Activated gamma-delta T cell treated with Interleukin-2 at 50 U/mL for 16 hours (primary cell): ENCODE results near the gene TBC1D9.

ENCODE experiments used
- DNase-seq: peaks from one replicate; pipeline ENCODE4 v3.0.0-alpha.2; 2020

The TBC1D9 gene

DNA sequence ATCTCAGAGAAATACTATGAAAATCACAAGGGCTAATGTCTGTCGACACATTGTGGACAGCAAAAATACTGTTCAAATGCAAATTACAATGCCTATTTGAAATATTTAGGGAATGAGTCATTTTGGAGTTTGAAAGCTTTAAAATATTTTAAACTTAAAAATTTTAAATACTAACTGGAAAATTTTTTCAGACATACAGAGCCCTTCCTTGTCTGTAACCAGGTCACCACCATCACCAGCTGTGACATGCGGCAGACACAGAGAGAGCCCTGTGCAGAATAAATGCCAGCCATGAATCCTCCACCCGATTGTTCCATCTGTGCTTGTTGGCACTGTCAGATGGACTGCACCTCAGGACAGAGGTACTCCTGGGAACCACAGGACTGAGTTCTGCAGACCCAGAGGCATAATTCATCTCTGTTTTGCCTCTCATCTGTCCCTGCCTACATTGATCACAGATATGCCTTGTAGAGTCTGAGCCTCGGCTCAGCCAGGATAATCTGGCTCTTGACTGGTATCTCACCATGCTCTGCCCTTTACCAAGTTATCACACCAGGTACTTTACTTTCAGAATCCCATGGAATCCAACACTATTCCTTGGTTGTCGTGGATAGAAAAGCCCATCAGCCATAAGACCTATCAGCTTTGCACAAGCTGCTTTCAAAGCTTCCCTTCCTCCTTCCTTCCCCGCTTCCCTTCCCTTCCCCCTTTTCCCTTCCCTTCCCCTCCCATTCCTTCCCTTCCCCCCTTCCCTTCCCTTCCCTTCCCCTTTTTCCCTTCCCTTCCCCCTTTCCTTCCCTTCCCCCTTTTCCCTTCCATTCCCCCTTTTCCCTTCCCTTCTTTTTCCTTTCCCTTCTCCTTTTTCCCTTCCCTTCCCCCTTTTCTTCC lies 67.2 kb downstream of the TBC1D9 start:
- no peak for DNase-seq

DNA sequence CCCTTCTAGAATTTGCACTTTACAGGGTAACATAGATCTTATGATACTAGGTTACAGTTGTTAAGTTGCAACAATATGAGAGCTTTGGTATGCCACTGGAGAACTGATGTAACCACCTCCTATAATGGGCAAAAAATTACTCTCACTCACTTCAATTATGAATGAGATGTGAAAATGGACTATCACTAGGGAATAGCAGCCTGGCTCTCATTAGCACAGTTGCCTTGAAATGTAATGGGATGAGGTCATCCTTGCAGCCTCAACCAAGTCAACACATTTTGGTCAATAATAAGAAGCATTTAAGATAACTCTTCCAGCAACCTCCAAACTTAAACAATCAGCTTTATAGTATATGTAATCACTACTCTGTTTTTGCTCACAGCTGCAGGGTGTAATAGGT lies 69.4 kb downstream of the TBC1D9 start:
- no peak for DNase-seq

DNA sequence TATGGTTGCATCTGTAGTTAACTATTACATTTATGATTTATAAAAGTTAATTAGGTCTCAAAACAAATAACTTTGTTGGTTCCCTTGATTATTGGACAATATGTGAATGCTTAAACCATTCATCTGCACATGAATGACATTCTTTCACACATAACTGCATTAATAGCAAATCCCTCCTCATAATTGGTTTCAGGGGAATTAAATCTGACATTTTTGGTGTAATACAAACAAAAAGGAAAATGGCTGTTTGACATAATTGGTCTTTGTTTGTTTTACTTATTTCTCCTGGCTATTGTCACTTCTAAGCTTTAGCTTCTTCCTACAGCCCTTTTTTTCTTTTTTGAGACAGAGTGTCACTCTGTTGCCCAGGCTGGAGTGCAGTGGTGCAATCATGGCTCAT lies 71.9 kb downstream of the TBC1D9 start:
- no peak for DNase-seq

DNA sequence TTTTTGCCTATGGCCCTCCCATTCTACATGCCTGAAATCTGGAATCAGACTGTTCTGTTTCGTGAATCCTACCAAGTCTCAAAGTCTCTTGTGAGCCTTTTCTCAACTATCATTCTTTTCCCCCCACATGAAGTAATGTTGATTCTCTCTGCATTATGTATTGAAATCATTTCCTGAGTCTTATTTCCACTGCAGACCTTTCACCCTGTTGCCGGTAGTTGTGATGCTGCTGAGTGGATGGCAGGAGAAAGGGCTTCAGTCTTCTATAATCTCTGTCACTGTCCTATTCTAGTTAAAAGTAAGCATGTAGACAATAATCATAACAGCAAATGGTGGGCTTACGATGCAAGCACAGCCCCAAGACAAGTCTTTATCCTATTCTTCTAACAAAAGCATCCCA lies 75.0 kb downstream of the TBC1D9 start:
- DNase-seq: no peak

DNA sequence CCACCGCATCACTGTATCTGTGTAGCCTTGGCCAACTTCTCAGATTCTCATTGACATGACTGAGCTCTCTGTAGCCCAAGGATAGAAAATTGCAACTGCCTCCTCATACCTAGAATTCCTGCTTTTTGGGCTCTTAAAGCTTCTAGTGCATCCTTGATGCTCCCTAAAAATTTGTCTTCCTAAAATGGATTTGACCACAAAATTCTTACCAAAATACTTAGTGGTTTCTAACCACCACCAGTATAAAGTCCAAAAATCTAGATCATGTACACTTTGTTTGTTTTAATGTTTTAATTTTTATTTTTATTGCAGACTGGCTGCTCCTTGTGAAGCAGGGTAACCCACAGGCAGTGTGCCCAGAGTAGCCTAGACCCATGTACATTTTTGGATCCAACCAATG lies 75.5 kb downstream of the TBC1D9 start:
- no peak for DNase-seq

DNA sequence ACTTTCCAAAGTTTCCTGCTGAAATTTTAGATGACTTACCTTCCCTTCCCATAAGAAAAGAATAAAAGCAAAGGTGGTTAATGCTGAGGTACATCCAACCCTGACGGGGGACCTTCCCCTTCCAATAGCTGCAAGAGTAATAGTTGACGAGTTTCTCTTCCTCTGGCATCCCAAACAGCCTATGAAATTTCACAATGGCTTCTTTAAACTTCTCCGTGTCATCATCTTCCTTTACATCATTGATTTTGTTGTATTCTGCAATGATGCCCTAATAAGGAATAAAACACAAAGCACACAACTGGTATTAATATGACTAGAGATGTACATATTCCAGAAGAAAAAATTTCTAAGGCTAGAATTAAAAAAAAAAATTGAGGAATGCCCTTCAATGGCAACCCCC lies 76.6 kb downstream of the TBC1D9 start:
- DNase-seq: no peak

DNA sequence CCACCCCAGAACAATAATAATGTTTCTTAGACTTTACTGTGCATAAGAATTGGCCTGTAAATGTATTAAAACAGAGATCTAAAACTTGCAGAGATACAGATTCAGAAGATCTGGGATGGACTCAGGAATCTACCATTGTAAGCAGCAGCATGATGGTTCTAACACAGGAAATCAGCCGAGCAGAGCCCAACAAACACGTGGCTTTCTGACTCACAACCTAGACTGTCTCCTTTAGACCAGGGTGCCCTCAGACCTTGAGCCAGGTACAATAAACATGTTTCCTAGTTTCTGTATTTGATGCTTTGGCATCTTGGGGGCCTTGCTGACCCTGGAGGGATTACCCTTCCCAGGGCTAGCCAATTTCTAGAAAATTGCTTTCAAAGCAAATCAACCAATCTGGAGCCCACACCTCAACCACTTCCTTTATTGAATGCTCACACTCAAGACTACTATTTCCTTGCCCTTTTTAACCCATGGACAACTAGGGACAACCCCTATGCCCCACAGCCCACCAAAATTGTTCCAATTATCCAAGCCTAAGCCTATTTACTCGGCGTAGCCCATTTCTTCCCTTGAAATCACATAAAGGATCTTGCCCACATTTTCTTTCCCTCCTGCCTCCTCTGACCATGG lies 80.5 kb downstream of the TBC1D9 start:
- no peak for DNase-seq

DNA sequence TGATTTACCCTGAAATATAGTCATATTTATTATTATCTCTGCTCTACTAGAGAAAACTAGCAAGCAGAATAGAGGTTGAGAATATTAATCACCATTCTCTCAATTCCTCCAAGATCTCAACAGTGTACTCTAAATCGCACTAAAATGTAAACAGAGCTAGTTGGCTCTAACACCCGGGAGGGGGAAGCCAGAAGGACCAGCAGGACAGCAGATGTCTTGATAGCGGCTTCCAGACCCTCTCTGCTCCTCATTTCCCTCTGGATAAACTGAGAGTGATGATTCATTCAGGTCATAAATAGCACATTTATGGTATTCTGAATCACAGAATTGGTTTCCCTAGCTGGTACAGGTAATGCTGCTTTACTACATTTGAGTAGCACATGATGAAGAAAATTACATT lies 82.5 kb downstream of the TBC1D9 start:
- no peak for DNase-seq

DNA sequence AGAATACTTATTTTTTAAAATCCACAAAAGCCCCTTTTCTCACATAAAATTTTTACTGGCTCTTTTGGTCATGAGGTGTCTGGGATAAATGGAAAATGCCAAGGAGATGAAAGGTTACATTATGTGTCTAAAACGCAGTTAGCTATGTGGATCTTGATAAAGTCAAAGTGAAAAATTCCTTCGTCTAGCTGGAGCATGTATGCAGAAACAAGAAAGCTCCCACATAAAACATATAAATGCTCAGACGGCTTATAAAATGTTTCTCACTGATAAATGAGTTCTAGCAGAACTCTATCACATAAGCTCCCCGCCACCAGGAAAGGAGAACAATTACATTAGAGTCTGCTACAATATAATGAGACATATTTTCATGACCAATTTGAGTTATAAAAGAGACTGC lies 83.8 kb downstream of the TBC1D9 start:
- no peak for DNase-seq

DNA sequence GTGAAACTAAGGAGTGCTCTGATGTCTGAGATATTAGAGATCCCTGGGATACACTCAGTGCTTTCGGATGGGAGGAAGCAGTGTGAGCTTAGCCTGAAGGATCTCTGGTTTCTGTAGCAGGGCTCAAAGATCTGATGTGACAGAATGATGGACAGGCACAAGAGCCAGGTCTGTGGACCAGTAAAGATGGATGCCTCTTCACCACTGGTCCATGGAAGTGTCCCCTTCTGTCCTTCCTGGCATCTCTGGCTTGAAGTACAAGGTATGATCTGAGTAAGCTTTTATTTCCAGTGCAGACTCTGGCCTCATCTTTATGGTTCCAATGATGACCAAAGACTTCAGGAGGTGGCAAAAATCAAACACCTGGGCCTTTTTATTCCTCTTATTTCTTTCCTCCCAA lies 88.1 kb downstream of the TBC1D9 start:
- DNase-seq: no peak

DNA sequence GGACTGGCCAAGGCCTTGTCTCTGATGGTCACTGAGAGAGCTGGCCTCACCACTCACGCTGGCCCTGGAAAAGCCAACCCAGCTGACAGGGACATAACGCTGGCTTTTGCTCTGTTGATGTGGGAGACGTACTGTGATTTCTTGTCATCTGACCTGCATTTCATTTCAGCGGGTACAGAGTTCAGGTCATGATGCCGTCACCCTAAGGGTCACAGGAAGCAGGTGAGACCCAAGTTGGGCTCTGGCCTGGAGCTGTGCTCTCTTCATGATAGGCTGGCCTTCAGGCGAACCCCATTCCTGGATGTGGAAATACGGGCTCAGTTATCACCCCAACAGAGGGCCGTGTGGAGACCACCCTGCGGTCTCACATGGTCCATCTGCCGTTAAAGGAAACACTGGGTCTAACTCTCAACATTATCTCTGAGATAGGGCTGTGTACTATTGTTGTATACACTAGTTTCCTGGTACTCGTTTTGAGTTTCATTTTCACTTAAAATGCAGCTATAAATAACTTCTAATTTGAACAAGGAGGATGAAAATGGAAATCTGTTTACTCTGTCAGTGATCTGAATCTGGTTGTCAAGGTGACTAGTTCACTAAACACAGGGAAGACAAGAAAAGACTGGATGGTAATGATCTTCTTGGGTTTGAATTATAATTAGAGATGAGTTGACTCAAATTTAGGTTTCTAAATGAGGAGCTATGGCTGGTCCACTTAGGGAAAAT lies 89.1 kb downstream of the TBC1D9 start:
- DNase-seq: no peak

DNA sequence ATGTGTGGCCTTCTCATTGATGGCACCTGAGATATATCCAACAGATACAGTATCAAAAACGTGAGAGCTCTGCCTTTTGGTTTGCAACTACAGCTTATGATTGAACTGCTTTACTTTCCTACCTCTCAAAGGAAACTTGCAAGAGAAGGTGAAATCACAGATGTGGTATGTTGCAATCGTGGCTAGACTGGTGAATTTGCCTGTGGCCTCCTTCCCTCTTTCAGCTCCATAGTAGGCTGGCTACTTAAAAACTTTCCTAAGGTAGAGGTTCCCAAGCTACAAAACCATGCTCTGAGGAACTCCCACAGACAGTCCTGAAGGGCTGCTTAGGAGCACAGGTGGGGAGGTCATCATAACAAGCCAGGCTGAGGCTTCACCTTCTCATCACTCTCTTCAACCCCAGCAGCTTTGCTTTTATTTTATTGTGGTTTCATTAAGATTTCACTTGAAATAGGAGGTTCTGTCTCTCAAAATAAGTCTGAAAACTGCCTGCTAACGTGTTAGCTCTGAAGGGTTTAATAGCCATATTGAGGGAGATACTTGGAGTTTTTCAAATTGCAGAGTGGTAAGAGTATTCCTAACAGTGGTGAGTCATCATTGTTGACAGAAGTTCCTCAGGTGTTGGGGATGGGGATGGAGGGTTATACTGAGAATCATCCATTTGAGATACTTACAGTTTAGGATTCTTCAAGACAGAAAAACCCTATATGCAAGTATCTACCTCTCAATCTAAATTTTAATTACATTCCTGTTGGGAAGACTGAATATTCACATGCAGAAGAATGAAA lies 93.9 kb downstream of the TBC1D9 start:
- DNase-seq: no peak

DNA sequence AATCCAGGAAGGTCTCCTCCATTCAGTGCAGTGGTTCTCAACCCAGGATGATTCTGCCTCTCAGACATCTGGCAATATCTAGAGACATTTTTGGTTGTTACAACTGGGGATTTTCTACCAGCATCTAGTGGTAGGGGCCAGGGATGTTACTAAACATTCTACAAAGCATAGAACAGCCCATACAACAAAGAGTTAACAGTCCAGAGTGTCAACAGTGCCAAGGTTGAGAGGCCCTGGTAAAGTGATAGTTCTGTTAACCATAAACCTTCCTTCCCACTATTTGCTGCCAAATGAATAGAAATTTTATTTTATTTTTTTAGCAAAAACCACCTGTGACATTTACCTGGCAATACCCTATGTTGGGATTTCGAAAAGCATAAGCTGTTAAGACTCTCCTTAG lies 94.6 kb downstream of the TBC1D9 start:
- no peak for DNase-seq

DNA sequence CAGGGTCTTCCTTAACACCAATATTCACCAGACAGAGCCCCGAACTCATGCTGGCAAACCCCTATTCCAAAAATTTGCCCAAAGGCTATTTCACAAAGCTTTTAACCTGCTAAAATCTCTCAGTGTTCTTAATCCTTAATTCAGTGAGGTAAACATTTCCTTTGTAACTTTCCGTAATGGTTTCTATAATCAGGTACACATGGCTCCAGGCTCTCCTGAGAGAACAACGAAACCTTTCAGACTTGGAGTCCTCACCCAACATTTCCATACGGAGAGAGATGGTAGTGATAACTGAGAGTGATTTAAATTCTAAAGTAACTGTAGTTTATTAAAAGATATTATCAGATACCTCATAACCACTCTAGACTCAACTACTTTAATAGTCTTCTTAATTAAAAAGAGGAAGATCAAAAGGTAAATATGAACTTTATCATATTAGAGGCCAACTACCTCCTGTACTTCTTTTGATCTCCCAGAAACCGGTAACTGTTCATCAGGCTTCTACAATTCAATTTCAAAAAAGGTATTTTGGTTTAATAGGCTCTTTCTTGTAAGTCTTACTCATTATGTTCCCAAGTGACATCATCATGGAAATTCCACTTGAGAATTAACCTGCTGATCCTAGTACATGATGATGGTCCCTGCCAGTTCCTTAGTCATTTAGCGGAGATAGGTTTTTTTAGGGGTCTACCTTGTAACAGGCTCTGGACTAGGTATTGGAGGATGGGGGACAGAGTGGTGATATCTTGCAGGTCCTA lies 96.1 kb downstream of the TBC1D9 start:
- no peak for DNase-seq

DNA sequence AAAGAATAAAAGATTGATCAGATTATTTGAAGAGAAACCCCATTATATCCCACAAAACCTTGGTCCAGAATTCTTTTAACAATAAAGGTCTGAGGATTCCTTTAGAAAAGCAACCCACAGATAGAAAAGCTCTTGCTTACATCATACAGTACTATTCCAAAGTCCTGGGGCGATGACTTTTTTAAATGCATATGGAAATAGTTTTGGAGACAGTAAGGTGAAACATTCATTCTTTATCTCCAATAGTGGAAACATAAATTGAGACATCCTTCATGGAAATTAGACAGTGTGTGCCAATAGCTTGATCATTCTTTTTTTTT lies 101.7 kb downstream of the TBC1D9 start:
- no peak for DNase-seq

DNA sequence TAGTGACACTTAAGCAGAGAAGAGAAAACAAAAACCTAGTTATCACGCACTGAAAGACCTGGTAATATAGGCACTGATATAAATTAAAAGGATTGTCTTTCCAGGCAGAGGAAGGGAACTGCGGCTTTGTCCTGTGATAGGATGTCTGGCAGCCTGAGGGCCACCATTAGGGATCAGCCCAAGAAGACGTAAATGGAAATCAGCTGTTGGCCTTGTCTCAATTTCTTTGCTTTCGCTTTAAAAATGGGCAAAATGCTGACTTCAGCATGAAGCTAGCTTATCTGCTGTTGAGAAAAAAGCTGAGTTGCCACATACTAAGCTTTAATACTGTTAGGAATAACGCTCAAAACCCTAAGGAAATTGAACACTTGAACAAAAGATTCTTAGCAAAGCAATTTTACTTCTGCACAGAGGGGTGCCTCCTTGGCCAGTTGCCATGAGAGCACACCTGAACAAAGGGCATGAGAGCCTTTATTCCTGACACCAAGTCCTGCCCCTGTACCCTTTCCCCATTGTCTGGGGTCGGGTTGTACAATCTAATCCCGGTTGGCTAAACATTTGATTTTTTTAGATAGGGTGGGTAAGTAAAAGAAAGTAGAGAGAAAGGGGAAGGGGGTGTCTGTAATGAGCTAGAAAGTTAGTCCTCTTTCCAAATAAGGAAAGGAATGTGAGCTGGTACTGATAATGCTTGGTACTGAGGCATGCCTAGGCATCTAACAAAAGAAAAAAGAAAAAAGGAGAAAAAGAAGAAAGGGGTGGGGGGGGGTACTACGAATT lies 102.3 kb downstream of the TBC1D9 start:
- DNase-seq: no peak

DNA sequence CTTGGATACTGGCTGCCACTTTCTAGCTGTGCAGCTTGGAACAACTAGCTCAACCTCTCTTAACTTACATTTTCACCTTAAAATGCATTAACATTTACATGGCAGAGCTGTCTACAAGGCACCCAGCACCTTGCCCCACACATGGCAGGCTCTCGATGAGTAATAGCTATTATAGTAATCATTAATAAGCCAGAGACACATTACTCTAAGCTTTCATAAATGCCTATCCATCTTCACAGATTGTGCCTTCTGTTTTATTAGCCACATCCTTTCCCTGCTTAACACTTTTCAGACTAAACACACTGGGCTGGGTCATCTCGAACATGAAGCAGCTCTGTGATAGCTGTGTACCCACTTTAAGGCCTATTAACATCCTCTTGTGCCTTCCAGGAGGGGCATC lies 103.6 kb downstream of the TBC1D9 start:
- no peak for DNase-seq

DNA sequence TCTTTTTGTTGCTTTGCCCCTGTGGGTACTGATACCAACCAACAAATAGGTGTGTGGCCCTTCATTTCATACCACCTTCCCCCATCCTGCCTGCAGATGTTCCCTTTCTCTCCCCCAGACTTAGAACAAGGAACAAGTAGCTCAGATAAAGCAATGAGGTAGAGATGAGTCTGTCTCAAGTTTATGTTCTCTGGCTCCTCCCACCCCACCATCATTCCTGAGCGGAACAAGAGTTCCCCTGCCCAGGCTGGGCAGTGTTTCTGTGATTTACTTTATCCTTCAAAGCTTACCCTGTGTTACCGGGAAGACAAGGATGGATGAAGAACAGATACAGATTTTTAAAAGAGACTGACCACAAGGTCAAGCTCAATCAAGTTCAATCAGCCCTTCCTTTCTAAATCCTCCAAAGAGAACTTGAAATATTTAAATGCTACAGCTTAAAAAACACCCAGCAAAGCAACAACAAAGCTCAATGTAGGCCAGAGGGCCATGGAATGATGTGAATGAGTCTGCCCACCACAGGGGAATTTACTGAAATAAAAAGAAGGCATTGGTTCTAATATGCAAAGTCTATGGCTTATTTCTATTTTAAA lies 107.4 kb downstream of the TBC1D9 start:
- no peak for DNase-seq

DNA sequence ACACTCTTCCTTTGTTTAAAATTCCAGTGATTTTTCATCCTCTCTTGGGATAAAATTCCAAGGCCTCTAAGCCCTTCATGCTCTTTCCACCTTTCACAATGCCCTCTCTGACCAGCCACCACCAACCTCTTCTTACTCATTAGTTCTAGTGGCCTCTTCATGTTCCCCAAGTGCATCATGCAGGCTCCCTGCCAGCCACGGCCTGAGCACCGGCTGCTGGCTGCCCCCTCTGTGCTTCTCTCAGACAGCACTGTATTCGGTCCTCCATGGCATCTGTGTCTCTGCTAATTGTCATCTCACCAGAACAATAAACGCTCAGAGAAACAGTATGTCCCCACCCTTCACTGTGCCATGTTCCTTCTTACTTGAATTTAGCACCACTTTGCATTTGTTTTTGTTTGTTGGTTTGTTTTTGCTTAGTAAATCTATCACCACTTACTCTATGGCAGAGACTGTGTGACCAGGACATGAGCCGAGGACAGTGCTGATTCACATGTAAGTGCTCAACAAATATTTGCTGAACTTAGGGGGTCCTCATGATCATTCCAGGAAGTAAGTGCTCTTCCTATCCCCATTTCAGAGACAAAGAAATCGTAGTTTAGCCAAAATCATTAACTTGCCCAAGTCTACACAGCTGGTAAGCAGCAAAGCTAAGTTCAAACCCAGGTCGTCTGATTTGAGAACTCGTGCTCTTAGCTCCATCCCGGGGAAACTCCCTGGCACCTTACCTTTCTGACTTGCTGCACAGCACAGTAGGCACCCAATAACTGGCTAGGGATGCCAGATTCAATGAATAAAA lies 110.4 kb downstream of the TBC1D9 start:
- DNase-seq: no peak

DNA sequence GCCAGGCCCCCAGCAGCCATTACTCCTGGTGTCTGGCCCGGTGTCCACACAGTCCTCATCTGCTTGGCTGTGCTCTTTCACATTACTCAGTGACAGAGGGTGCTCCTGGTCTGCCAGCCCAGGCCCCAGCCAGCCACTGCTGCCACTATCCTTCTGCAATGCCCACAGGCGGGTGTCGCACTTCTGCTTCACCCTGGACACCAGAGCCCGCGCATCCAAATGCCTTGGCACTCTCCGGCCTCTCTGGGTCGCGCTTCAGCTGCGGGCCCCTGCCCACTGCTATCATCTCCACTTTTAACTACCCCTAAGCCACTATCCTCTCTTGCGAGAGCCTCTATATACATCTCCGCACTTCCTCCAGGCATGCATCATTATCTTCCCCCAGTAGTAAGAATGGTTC lies 111.0 kb downstream of the TBC1D9 start:
- DNase-seq: no peak
